NT2/D1 (cell line): ENCODE data around the gene KNOP1.

Experiments
- DNase-seq: peaks from one replicate; pipeline ENCODE4 v3.0.0-alpha.2; 2011; ENCODE audit warnings: low read depth, low spot score
- H3K27me3 ChIP-seq: 2 replicates; pipeline ENCODE4 v1.6.0; 2011; ENCODE audit warnings: mild to moderate bottlenecking; ENCODE audit not compliant: insufficient read length, insufficient read depth
- H3K36me3 ChIP-seq: 2 replicates; pipeline ENCODE4 v1.6.1; 2011; ENCODE audit warnings: mild to moderate bottlenecking, low read length, mixed read lengths; ENCODE audit not compliant: insufficient read depth, insufficient read length
- H3K4me1 ChIP-seq: 2 replicates; pipeline ENCODE4 v1.5.1; 2011; ENCODE audit not compliant: insufficient read depth, insufficient read length
- H3K4me3 ChIP-seq: 2 replicates; pipeline ENCODE4 v1.5.1; 2011; ENCODE audit warnings: low read depth; ENCODE audit not compliant: insufficient read length
- H3K9ac ChIP-seq: 2 replicates; pipeline ENCODE4 v1.6.0; 2011; ENCODE audit warnings: low read depth; ENCODE audit not compliant: insufficient read length
- H3K9me3 ChIP-seq: 2 replicates; pipeline ENCODE4 v1.5.1; 2011; ENCODE audit warnings: mild to moderate bottlenecking, low read length; ENCODE audit not compliant: insufficient read depth
- SUZ12 ChIP-seq: IDR thresholded peaks from 2 replicates; pipeline ENCODE4 v1.6.1; 2011; ENCODE audit not compliant: insufficient read length, insufficient read depth; ENCODE audit errors: extremely low read depth
- YY1 ChIP-seq: IDR thresholded peaks from 2 replicates; pipeline ENCODE4 v1.6.1; 2011; ENCODE audit not compliant: insufficient read length, insufficient read depth
- ZNF274 ChIP-seq: IDR thresholded peaks from 2 replicates; pipeline ENCODE4 v1.6.1; 2011; ENCODE audit warnings: mild to moderate bottlenecking, low read depth, low read length

The KNOP1 gene

GRCh38 chr16:19748389-19749168 is 30.6 kb upstream of the KNOP1 start:
- Histone ChIP-seq H3K4me1 (no peaks in the 10 kb centered on the region), H3K27me3 (no peaks in the 10 kb centered on the region), H3K9me3 (no peaks in the 10 kb centered on the region), H3K4me3 (no peak overlapping the region), H3K36me3 (no peaks in the 10 kb centered on the region), H3K9ac (no peak overlapping the region)
- no peak for DNase-seq
- TF ChIP-seq ZNF274 = no peak
- no peak for TF ChIP-seq SUZ12
- no peak for TF ChIP-seq YY1

GRCh38 chr16:19746561-19746960 is 28.5 kb upstream of the KNOP1 start:
- DNase-seq = no peak
- H3K27me3 ChIP-seq = no peaks in the 10 kb centered on the region
- no peaks in the 10 kb centered on the region for H3K4me1 ChIP-seq
- no peaks in the 10 kb centered on the region for H3K36me3 ChIP-seq
- H3K9me3 ChIP-seq = no peaks in the 10 kb centered on the region
- H3K4me3 ChIP-seq = no peak overlapping the region
- H3K9ac ChIP-seq = no peak overlapping the region
- no peak for TF ChIP-seq YY1
- TF ChIP-seq SUZ12 = no peak
- no peak for TF ChIP-seq ZNF274

- no peak overlapping the region for H3K9ac ChIP-seq
- no peaks in the 10 kb centered on the region for H3K9me3 ChIP-seq
- TF ChIP-seq SUZ12 = no peak
- no peak for TF ChIP-seq YY1
- no peak for TF ChIP-seq ZNF274
- H3K4me1 ChIP-seq = no peaks in the 10 kb centered on the region
- no peak overlapping the region for H3K4me3 ChIP-seq
- H3K27me3 ChIP-seq = no peaks in the 10 kb centered on the region
- DNase-seq = no peak
- H3K36me3 ChIP-seq = no peaks in the 10 kb centered on the region
Observed at GRCh38 chr16:19745286-19746010, 27.4 kb upstream of the KNOP1 start.

- no peak overlapping the region for H3K4me3 ChIP-seq
- no peaks in the 10 kb centered on the region for H3K36me3 ChIP-seq
- TF ChIP-seq YY1 (no peak), ZNF274 (no peak), SUZ12 (no peak)
- H3K9me3 ChIP-seq = no peaks in the 10 kb centered on the region
- H3K27me3 ChIP-seq = no peaks in the 10 kb centered on the region
- DNase-seq = no peak
- H3K9ac ChIP-seq = no peak overlapping the region
- H3K4me1 ChIP-seq = no peaks in the 10 kb centered on the region
Observed at GRCh38 chr16:19744670-19745069, 26.6 kb upstream of the KNOP1 start.

GRCh38 chr16:19743816-19744159 is 25.8 kb upstream of the KNOP1 start:
- H3K4me3 ChIP-seq = no peak overlapping the region
- no peaks in the 10 kb centered on the region for H3K9me3 ChIP-seq
- H3K4me1 ChIP-seq = no peaks in the 10 kb centered on the region
- DNase-seq = no peak
- no peak overlapping the region for H3K9ac ChIP-seq
- H3K36me3 ChIP-seq = peaks cover 6% of the 10 kb centered on the region
- TF ChIP-seq YY1 = no peak
- no peak for TF ChIP-seq ZNF274
- no peak for TF ChIP-seq SUZ12
- H3K27me3 ChIP-seq = no peaks in the 10 kb centered on the region

GRCh38 chr16:19741354-19741753 is 23.3 kb upstream of the KNOP1 start:
- H3K36me3 ChIP-seq = peaks cover 6% of the 10 kb centered on the region
- H3K9me3 ChIP-seq = no peaks in the 10 kb centered on the region
- DNase-seq = no peak
- no peak overlapping the region for H3K9ac ChIP-seq
- TF ChIP-seq SUZ12 (no peak), ZNF274 (no peak), YY1 (no peak)
- H3K27me3 ChIP-seq = no peaks in the 10 kb centered on the region
- H3K4me1 ChIP-seq = no peaks in the 10 kb centered on the region
- no peak overlapping the region for H3K4me3 ChIP-seq

GRCh38 chr16:19737306-19738038 is 19.4 kb upstream of the KNOP1 start:
- Histone ChIP-seq H3K4me3 (no peak overlapping the region), H3K9ac (no peak overlapping the region), H3K27me3 (no peaks in the 10 kb centered on the region), H3K9me3 (no peaks in the 10 kb centered on the region), H3K36me3 (peaks cover 23% of the 10 kb centered on the region), H3K4me1 (no peaks in the 10 kb centered on the region)
- DNase-seq = no peak
- TF ChIP-seq ZNF274 = no peak
- no peak for TF ChIP-seq YY1
- TF ChIP-seq SUZ12 = no peak
